ENCODE results near the gene ABI3. TPM values are rescaled to one million over a fixed set of nuclear protein-coding genes. Genes with fewer than 3 reads are reported as not detected.

ABI3 gene
- total and polyA plus RNA-seq, 9 donors = 3.1 to 5.9 (median 4.7) TPM

DNA sequence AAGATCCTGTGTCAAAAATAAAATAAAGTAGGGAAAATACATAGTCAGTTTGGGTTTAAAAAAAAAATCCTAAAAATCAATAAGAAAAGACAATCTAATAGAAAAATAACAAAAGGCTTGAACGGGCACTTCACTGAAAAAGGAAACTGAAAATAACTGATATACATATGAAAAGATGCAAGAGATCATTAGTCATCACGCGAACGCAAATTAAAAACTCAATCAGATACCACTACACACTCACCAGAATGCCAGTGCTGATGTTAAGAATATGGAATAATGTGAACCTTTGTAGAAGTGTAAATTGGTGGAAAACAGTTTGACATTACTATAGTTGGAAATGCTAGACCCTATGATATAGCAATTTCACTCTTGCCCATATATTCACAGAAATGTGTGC, 14.8 kb upstream of the ABI3 start:
- H3K4me3 ChIP-seq (ENCODE audit: low read length) = no peak overlapping the region
- WGBS (ENCODE audit: insufficient coverage) = no CpG with 5 or more reads among the region's 4 CpGs
- no peak overlapping the region for H3K27ac ChIP-seq (ENCODE audit: low read length)
- DNase-seq = no peak
- no peaks in the 10 kb centered on the region for H3K36me3 ChIP-seq (ENCODE audit: control insufficient read depth, insufficient read depth, low read length)
- H3K4me1 ChIP-seq (ENCODE audit: control insufficient read depth, insufficient read depth, low read length) = peaks cover 5% of the 10 kb centered on the region
- peaks cover 6% of the 10 kb centered on the region for H3K27me3 ChIP-seq (ENCODE audit: control insufficient read depth, insufficient read depth, low read length)
- H3K9me3 ChIP-seq (replicated peaks; ENCODE audit: control insufficient read depth, low read depth, low read length) = no peaks in the 10 kb centered on the region

DNA sequence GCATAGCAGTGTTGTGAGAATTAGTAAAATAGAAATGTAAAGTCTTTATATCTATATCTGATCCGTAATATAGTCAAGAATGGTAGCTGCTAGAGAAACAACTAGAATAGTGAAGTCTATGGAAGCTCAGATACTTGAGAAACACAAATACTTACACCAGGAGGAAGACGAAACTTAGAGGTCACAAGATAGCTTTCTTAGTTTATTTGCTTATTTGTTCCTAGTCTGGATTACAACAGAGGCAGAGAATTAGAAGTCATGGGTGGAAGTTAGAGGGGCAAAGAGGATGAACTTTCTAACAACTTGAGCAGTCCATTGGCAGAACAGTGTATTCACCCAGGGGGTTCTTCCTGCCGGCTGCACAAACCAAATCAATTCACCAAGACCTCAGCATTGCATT, 14.0 kb upstream of the ABI3 start:
- H3K27me3 ChIP-seq (ENCODE audit: control insufficient read depth, insufficient read depth, low read length) = peaks cover 7% of the 10 kb centered on the region
- no peak for DNase-seq
- no peaks in the 10 kb centered on the region for H3K36me3 ChIP-seq (ENCODE audit: control insufficient read depth, insufficient read depth, low read length)
- H3K9me3 ChIP-seq (replicated peaks; ENCODE audit: control insufficient read depth, low read depth, low read length) = no peaks in the 10 kb centered on the region
- H3K27ac ChIP-seq (ENCODE audit: low read length) = no peak overlapping the region
- peaks cover 4% of the 10 kb centered on the region for H3K4me1 ChIP-seq (ENCODE audit: control insufficient read depth, insufficient read depth, low read length)
- WGBS (ENCODE audit: insufficient coverage) = no CpG with 5 or more reads among the region's 3 CpGs
- no peak overlapping the region for H3K4me3 ChIP-seq (ENCODE audit: low read length)

DNA sequence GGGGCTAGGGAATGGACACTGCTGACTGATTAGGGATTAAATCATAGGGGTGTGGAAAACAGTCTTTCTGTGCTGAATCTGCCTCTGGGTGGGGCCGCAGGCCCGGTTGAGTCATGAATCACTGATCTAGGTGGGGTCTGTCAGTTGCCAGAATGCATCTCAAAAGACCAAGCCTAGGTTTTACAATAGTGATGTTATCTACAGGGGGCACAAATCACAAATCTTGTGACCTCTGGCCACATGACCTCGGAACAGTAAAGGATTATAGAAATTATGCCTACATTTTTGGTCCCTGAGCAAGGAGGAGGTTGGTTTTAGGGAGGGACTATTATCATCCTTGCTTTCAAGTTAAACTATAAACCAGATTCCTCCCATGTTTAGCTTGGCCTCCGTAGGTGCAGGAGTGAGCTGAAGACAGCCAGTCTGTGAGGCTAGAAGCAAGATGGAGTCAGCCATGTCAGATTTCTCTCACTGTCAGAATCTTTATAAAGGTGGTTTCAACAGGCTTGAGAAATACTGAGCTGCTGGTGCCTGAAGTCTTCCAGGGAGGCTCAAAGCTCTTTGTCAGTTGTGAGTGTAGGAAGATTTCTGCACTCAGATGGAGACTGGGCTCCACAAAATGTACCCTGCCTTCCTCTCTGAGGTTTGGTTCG, 13.0 kb upstream of the ABI3 start:
- no peak for DNase-seq
- 54% methylated on average over 4 of the region's 5 CpGs for WGBS (ENCODE audit: insufficient coverage)
- Histone ChIP-seq H3K9me3 (replicated peaks; ENCODE audit: control insufficient read depth, low read depth, low read length) (no peaks in the 10 kb centered on the region), H3K4me3 (ENCODE audit: low read length) (no peak overlapping the region), H3K27me3 (ENCODE audit: control insufficient read depth, insufficient read depth, low read length) (peaks cover 7% of the 10 kb centered on the region), H3K4me1 (ENCODE audit: control insufficient read depth, insufficient read depth, low read length) (peaks cover 4% of the 10 kb centered on the region), H3K27ac (ENCODE audit: low read length) (no peak overlapping the region), H3K36me3 (ENCODE audit: control insufficient read depth, insufficient read depth, low read length) (no peaks in the 10 kb centered on the region)

DNA sequence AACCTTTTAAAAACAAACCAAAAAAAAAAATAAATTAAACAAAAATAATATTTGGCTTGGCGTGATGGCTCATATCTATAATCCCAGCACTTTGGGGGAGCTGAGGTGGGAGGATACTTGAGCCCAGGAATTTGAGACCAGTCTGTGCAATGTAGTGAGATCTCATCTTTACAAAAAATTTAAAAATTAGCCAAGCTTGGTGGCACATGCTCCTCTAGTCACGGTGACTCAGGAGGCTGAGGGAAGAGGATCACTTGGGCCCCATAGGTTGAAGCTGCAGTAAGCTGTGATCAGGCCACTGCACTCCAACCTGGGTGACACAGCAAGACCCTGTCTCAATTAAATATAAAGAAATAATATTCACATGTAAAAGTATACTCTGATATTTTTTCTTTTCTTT, 12.3 kb upstream of the ABI3 start:
- Histone ChIP-seq H3K36me3 (ENCODE audit: control insufficient read depth, insufficient read depth, low read length) (no peaks in the 10 kb centered on the region), H3K4me3 (ENCODE audit: low read length) (no peak overlapping the region), H3K4me1 (ENCODE audit: control insufficient read depth, insufficient read depth, low read length) (peaks cover 4% of the 10 kb centered on the region), H3K27me3 (ENCODE audit: control insufficient read depth, insufficient read depth, low read length) (peaks cover 6% of the 10 kb centered on the region), H3K27ac (ENCODE audit: low read length) (no peak overlapping the region), H3K9me3 (replicated peaks; ENCODE audit: control insufficient read depth, low read depth, low read length) (no peaks in the 10 kb centered on the region)
- no peak for DNase-seq
- no CpG with 5 or more reads among the region's 2 CpGs for WGBS (ENCODE audit: insufficient coverage)

DNA sequence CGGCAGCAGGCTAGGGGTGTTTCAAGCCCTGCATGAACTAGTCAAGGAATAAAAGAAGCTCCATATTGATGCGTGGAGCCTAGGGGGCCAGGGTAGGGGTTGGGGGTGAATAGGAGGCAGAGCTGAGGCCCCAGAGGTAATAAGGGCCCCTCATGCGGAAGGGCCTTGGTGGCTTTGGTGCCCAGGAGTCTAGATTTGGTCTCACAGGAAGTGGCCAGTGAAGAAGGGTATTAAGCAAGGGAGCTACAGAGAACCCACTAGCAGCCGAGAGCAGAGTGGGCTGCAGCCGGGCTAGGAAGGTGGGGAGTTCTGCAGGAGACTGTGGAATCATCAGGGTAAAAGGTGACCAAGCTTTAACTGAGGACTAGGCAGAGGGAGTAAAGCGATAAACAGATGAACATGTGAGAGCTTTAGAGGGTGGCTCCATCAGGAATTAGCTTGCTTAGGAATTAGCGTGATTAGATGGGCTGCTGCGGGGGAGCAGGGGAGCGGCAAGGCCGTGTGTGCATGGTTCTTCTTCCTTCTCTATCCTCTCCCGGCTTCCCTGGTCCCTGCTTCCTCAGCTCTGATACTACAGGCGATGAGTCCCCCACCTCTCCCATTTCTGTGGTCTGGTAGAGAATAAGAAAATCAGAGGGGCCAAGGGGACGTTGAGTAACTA, 10.0 kb upstream of the ABI3 start:
- Histone ChIP-seq H3K27ac (ENCODE audit: low read length) (no peak overlapping the region), H3K36me3 (ENCODE audit: control insufficient read depth, insufficient read depth, low read length) (no peaks in the 10 kb centered on the region), H3K9me3 (replicated peaks; ENCODE audit: control insufficient read depth, low read depth, low read length) (no peaks in the 10 kb centered on the region), H3K27me3 (ENCODE audit: control insufficient read depth, insufficient read depth, low read length) (peaks cover 9% of the 10 kb centered on the region), H3K4me1 (ENCODE audit: control insufficient read depth, insufficient read depth, low read length) (no peaks in the 10 kb centered on the region), H3K4me3 (ENCODE audit: low read length) (no peak overlapping the region)
- 76% methylated on average over 6 of the region's 13 CpGs for WGBS (ENCODE audit: insufficient coverage)
- no peak for DNase-seq

DNA sequence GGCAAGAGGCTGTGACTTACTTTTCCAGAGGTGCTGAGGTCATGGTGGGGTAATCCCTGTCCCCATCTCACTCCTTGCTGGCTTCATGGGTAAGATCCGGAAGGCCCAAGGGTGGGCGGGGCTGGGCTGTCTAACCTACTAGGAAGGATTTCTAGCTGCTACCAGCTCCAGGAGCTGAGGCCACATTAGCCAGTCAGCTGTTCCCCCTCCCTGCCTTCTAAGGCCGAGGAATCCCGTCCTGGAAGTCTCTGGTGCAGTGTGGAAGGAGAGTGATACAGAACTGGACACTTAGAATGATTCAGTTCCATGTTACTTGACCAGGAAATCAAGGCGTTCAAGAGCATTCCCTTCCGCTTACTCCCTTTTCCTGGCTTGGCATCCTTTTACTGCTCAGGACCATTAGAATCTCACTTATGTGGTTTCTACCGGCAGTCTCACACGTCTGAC, 9.0 kb upstream of the ABI3 start:
- Histone ChIP-seq H3K36me3 (ENCODE audit: control insufficient read depth, insufficient read depth, low read length) (no peaks in the 10 kb centered on the region), H3K4me3 (ENCODE audit: low read length) (no peak overlapping the region), H3K4me1 (ENCODE audit: control insufficient read depth, insufficient read depth, low read length) (no peaks in the 10 kb centered on the region), H3K27ac (ENCODE audit: low read length) (no peak overlapping the region), H3K9me3 (replicated peaks; ENCODE audit: control insufficient read depth, low read depth, low read length) (no peaks in the 10 kb centered on the region), H3K27me3 (ENCODE audit: control insufficient read depth, insufficient read depth, low read length) (peaks cover 9% of the 10 kb centered on the region)
- 65% methylated on average over 5 of the region's 8 CpGs for WGBS (ENCODE audit: insufficient coverage)
- no peak for DNase-seq

DNA sequence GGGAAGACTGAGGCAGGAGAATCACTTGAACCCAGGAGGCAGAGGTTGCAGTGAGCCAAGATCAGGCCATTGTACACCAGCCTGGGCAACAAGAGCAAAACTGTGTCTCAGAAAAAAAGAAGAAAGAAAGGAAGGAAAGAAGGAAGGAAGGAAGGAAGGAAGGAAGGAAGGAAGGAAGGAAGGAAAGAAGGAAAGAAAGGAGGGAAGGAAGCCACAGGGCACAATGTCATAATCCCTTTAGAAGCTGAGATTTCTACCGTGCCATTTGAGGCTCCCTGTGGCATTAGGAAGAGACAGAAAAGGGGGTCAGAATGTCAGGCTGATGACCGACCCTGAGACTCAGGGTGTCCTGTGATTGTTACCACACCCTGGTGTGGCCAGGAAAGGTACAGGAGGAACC, 6.7 kb upstream of the ABI3 start:
- H3K27ac ChIP-seq (ENCODE audit: low read length) = no peak overlapping the region
- no peaks in the 10 kb centered on the region for H3K4me1 ChIP-seq (ENCODE audit: control insufficient read depth, insufficient read depth, low read length)
- peaks cover 13% of the 10 kb centered on the region for H3K27me3 ChIP-seq (ENCODE audit: control insufficient read depth, insufficient read depth, low read length)
- DNase-seq = no peak
- no peak overlapping the region for H3K4me3 ChIP-seq (ENCODE audit: low read length)
- WGBS (ENCODE audit: insufficient coverage) = 58% methylated on average over 2 of the region's 2 CpGs
- H3K36me3 ChIP-seq (ENCODE audit: control insufficient read depth, insufficient read depth, low read length) = no peaks in the 10 kb centered on the region
- no peaks in the 10 kb centered on the region for H3K9me3 ChIP-seq (replicated peaks; ENCODE audit: control insufficient read depth, low read depth, low read length)

DNA sequence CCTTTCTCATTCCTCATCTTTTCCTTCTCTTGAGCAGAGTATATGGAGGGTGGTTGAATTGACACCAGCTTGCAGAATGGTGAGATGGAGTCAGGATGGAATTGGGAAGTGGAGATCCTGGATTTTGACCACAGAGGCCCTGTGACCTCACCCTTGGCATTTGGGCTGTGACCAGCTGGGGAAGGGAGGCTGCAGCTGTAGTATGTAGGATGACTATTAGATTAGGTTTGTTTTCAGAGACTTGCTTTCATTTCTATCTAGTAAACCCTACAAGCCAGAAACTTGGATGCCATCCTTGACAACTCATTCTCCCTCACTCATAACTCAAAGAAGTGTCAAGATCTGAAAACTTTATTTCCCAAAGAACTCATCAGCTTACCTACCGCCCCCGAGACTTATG, 6.0 kb upstream of the ABI3 start:
- whole genome bisulfite sequencing (ENCODE audit: insufficient coverage) = 94% methylated on average over 2 of the region's 2 CpGs
- Histone ChIP-seq H3K27me3 (ENCODE audit: control insufficient read depth, insufficient read depth, low read length) (peaks cover 17% of the 10 kb centered on the region), H3K4me3 (ENCODE audit: low read length) (no peak overlapping the region), H3K4me1 (ENCODE audit: control insufficient read depth, insufficient read depth, low read length) (peaks cover 1% of the 10 kb centered on the region), H3K9me3 (replicated peaks; ENCODE audit: control insufficient read depth, low read depth, low read length) (no peaks in the 10 kb centered on the region), H3K27ac (ENCODE audit: low read length) (no peak overlapping the region), H3K36me3 (ENCODE audit: control insufficient read depth, insufficient read depth, low read length) (no peaks in the 10 kb centered on the region)
- DNase-seq = no peak

DNA sequence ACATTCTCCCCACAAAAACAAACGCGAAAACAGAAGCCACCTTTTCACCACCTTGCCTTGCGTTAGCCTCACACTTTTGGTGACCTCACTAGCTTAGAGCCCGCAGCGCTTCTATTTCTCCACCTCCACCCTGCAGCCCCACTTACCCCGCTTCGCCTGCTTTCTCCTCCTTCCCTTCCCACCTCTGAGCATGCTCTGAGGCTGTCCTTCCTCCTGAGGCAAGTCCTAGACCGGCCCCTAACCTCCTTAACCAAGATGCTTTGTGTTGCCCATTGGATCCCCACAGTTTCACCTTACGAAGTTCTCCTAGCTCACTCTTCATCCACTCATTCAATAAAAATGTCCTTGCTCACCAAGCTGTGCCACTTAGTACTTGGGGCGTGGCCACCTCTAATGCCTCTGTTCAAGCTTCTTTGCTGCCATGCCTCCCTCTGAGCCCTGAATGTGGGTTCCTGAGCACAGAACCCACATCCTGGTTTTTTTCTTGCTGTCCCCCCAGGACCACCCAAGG, 1.4 kb upstream of the ABI3 start:
- Histone ChIP-seq H3K27ac (ENCODE audit: low read length) (no peak overlapping the region), H3K4me1 (ENCODE audit: control insufficient read depth, insufficient read depth, low read length) (peaks cover 12% of the 10 kb centered on the region), H3K27me3 (ENCODE audit: control insufficient read depth, insufficient read depth, low read length) (peaks cover 18% of the 10 kb centered on the region), H3K4me3 (ENCODE audit: low read length) (no peak overlapping the region), H3K36me3 (ENCODE audit: control insufficient read depth, insufficient read depth, low read length) (no peaks in the 10 kb centered on the region), H3K9me3 (replicated peaks; ENCODE audit: control insufficient read depth, low read depth, low read length) (no peaks in the 10 kb centered on the region)
- WGBS (ENCODE audit: insufficient coverage) = 80% methylated on average over 10 of the region's 10 CpGs
- no peak for DNase-seq

DNA sequence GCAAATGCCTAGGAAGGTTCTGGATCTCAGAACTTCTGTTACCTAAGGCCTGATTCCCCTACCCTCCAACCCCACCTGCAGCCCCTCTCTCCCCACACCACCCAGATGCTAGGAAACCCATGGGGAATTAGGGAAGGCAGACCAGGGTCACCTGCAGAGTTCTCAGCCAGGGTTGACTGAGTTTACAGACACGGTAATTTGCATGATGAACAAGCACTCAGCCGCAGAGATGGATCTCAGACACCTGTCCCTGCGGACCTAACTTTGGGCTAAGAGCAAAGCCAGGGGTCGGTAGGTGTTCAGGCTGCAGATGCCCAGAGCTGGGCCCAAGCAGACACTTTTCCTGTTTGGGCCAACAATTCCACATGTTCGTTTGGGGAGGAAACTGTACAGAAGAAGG, 2.9 kb downstream of the ABI3 start:
- Histone ChIP-seq H3K4me1 (ENCODE audit: control insufficient read depth, insufficient read depth, low read length) (peaks cover 27% of the 10 kb centered on the region), H3K27ac (ENCODE audit: low read length) (no peak overlapping the region), H3K9me3 (replicated peaks; ENCODE audit: control insufficient read depth, low read depth, low read length) (no peaks in the 10 kb centered on the region), H3K36me3 (ENCODE audit: control insufficient read depth, insufficient read depth, low read length) (no peaks in the 10 kb centered on the region), H3K4me3 (ENCODE audit: low read length) (no peak overlapping the region), H3K27me3 (ENCODE audit: control insufficient read depth, insufficient read depth, low read length) (peaks cover 15% of the 10 kb centered on the region)
- no peak for DNase-seq
- 59% methylated on average over 5 of the region's 5 CpGs for WGBS (ENCODE audit: insufficient coverage)

Measured in muscle of leg (tissue), 11 donors.